NCI-H2107 (cell line): ENCODE data around the gene MCEMP1.

Source experiments
- DNase-seq: peaks from one replicate; lab custom pipeline; 2025; lab: John Stamatoyannopoulos, UW

The MCEMP1 gene

DNA sequence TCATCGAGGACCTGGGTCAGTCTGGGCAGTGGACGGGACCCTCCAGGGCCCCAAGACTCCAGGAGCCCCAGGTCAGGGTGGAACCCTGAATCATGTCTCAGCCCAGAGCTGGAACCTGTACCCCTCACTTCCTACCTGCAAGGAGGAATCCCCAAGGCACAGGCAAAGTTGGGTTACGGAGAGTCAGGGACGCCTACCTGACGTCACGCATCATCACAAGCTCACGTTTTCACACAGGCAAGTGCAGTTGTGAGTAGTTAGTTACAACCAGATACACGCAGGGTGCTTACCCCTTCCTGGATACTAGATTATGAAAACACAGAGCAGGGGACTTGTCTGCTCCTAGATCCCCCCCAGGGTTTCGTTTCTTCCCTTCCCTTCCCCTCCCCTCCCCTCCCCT, 6.1 kb upstream of the MCEMP1 start:
- no peak for DNase-seq

DNA sequence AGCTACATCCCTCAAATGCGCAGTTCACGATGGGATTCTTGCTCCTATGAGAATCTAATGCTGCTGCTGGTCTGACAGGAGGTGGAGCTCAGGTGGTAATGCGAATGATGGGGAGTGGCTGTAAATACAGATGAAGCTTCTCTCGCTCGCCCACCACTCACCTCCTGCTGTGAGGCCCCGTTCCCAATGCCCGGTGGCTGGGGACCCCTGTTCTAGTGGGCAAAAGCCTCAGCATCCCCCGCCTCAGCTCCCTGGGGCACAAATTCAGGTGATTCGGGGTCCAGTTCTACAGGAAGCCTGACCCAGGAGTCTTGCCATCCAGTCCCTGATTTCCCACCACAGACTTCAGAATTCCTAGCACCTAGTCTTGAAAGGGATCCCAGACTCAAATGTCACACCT, 4.4 kb upstream of the MCEMP1 start:
- DNase-seq: no peak

DNA sequence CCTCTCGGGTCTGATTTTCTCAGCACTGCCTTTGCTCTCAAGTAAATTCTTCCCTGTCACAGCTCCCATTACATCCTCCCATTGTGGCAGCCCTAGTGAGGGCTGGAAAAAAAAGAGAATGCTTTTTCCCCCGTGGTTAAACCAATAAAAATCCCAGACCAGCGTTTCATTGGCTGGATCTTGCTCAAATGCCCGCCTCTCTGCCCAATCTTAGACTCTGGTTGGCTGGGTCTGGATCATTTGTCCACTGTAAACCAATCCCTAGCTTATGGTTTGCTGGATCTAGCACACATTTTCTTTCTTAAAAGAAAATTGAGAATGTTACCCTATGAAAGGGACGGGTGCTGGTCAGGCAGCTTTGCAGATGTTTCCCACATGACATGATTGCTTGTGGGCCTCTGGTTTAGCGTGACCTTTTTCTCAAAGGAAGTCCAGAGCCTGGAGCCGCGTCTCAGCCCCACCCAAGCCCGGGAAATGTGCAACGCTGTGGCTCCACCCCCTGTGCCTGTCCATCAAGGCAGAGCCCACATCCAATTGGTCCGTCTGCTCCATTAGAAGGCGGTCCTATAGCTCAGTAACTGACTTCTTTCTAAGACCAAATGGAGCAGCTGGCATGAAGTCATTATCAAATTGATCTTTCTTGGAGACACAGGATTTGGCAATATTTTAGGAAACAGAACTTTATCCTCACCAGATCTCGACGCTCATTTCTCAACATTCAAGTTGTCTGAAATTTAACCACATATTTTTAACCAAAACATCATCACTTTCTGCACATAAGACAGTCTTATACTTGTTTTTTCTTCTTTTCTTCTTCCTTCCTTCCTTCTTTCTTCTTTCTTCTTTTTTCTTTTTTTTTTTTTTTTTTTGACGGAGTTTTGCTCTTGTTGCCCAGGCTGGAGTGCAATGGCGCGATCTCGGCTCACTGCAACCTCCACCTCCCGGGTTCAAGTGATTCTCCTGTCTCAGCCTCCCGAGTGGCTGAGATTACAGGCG, 2.6 kb upstream of the MCEMP1 start:
- no peak for DNase-seq

DNA sequence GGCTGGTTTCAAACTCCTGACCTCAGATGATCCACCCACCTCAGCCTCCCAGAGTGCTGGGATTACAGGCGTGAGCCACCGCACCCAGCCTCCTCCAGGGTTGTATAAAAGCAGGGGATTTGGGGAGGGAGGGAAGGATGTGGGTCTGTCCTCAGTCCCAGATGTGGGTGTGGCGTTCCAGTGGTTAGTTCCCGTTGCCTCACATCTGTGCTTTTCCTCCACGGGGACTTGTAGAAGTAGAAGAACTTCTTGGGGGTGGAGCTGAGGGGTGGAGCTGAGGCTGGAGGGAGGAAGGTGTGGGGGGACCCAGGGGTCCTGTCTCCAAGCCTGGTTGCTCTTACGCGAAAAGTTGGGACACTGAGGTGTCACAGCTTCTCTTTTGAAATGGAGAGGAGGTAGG, 514 bp upstream of the MCEMP1 start:
- no peak for DNase-seq

DNA sequence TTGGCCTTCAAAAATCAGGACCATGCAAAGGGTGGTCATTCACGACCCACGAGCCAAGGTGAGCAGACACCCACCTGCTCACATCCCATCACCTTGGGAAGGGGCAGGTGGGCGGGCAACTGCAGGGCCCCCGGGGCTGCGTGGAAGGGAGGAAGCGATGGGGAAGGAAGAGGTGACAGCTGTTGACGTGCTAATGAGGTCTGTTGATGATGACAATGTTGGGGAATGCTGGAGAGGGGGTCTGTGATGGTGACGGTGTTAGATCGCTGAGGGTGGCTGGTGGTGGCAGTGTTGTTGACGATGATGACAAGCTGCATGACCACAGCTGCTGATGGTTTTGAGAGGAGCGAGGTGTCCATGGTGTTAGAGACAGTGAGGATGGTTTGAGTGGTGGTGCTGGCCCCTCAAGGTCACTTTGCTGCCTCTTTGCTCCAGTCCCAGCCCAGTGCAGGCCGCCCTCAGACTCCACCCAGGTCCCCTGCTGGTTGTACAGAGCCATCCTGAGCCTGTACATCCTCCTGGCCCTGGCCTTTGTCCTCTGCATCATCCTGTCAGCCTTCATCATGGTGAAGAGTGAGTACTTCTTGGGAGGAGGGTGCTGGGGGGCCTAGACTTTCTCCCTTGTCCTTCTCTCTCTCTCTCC, 900 bp downstream of the MCEMP1 start:
- DNase-seq: no peak

DNA sequence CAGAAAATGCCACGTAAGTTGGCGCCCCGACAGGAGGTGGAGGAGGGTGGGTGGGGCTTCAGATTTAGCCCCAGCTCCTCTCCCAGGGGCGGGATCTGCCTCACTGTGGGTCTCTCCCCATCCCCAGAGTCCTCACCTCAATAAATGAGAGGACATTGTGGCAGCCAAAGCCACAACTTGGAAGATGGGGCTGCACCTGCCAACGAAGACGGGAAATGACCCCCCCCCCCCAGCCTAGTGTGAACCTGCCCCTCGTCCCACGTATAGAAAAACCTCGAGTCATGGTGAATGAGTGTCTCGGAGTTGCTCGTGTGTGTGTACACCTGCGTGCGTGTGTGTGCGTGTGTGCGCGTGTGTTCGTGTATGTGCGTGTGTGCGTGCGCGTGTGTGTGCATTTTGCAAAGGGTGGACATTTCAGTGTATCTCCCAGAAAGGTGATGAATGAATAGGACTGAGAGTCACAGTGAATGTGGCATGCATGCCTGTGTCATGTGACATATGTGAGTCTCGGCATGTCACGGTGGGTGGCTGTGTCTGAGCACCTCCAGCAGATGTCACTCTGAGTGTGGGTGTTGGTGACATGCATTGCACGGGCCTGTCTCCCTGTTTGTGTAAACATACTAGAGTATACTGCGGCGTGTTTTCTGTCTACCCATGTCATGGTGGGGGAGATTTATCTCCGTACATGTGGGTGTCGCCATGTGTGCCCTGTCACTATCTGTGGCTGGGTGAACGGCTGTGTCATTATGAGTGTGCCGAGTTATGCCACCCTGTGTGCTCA, 2.3 kb downstream of the MCEMP1 start:
- no peak for DNase-seq

DNA sequence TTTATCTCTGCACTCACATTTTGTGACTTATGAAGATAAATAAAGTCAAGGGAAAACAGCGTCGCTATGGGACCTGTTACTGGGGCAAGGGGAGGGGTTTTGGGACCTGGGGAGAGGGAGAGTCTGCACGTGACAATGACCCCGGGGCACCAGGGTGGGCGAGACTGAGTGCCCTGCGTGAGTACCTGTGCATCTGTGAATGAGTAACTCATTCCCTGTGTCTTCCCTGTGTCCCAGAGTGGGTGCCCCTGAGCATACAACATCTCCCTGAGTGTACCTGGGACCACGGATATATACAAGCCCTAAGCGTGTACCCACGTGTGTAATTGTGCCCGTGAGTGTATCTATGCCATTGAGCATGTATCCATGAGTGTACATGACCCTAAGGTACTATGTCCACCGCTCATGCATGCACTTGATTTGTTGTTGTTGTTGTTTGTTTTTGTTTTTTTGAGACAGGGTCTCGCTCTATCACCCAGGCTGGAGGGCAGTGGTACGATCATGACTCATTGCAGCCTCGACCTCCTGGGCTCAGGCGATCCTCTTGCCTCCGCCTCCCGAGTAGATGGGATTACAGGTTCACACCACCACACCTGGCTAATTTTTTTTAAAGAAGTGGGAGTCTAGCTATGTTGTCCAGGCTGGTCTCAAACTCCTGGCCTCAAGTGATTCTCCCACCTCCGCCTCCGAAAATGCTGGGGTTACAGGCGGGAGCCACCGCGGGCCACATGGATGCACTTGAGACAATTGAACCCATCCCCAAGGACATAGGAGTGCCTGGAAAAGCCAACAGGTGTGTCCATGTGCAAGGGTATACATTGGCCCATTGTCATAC, 3.1 kb downstream of the MCEMP1 start:
- no peak for DNase-seq

DNA sequence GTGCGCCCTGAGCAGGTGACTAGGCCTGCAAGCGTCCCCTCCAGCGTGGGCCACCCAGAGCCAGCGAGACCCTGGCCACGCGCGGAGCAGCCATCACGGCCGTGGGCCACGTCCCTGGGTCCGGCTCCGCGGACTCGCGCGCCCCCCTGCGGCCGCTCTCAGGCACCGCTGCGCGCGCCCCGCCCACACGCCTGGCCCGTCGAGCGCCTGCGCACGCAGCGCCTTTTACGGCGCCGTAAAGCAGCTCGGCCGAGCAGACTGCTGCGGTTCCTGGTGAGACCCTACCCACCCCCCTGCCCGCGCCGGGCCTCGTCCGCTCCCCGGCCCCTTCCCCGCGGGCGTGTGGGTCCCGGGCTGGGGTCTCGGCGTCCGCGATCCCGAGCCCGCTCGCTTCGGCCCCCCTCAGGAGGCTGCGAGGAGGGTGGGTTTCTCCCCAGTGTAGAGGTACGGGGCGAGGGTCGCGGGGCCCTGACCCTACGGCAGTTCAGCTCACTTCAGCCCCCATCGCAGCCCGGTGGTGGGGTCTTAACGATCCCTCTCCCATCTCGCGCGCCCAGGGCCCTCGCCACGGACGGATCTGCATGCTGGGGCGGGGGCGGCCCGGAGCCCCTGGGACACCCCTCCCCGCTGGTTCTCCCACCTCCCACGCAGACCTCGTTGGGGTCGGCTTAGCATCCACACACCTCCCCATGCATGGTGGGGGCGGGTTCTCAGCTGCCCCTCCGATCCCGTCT, 3.9 kb downstream of the MCEMP1 start, which contains the start of gene TRAPPC5:
TSS of gene TRAPPC5 (plus strand) at position 228 of the 734 bp plus-strand sequence. CDS start 1,421 bp downstream, outside the sequence.
- peak; percentile 77 for DNase-seq

DNA sequence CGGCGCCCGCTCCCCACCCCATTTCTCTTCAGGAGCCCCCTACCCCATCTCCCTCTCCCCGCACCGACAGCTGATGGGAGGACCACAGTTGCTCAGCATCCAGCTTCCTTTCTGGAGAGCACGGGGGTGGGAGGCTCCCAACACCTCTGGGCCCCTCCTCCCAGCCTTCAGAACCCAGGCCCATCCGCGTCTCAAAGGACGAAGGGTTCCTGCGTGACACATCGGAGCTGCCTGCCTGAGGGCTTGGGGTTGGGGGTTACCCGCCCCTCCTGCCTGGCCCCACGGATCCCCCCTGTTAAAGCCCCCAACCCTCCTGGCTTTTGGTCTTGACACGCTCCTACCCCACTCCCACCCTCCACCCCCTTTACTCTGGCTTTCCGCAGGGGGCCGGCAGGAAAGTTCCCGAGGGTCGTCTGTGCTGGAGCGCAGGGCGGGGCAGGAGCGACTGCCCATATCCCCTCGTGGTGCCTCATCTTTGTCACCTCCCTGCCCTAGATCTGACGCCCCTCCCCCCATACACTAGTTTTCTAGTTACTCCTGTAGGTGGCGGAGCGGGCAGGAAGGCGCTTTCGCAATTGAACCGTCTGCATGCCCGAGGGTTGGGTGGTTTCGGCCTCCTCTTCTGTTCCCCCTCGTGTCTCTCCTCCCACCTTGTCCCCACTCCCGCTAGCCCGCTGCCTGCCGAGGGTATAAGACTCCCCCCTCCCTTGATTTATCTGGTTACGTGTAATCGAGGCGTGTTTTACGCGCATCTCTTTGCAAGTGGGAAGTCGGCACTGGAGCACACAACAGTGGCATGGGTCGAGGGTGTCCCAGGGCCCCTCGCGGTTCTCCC, 4.7 kb downstream of the MCEMP1 start:
- DNase-seq: no peak

DNA sequence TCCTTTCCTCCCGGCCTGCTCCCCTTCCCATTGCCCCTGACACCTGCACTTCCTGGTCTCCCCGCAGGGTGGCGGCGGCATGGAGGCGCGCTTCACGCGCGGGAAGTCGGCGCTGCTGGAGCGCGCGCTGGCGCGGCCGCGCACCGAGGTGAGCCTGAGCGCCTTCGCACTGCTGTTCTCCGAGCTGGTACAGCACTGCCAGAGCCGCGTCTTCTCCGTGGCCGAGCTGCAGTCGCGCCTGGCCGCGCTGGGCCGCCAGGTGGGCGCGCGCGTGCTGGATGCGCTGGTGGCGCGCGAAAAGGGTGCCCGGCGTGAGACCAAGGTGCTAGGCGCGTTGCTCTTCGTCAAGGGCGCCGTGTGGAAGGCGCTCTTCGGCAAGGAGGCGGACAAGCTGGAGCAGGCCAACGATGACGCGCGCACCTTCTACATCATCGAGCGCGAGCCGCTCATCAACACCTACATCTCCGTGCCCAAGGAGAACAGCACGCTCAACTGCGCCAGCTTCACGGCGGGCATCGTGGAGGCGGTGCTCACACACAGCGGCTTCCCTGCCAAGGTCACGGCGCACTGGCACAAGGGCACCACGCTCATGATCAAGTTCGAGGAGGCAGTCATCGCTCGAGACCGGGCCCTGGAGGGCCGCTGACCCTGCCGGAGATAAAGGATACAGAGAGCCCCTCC, 5.4 kb downstream of the MCEMP1 start:
- no peak for DNase-seq

DNA sequence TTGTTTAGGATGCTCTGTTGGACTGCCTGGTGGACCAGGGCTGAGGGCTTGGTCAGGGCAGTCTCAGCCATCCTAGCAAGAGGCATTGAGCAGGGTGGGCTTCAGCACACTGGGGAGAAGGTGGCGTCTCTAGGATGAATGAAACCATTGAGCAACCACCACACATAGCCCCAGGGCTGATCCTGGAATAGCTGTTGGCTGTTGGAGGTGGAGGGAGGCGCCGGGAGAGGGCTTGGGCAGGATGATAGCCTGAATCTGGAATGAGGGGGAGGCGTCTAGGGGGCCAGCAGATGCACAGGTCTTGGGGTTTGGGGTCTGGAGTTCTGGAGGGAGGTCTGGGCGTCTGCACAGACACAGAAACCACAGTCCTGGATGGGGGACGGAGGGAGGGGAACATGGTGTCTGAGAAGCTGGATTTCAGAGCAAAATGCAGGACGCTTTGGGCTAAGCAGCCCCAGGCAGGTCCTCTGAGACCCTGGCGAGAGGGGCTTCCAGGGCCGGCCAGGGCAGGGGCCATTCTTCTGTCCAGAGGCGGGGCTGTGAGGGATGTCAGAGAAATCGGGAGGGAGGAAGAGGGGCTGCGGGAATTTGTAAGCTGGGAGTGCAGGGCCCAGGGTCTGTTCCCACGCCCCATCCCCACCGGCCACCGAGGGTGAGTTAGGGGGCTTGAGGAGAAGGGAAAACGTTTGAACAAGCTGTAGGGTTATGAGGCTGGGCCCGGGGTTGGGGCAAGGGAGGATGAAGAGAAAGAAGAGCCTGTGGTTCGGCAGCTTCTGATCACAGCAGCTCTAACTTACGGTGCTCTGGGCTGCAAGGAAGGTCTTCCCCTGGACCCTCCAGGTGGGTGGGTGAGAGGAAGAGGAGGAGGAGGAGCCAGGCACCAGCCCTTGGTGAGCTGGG, 8.9 kb downstream of the MCEMP1 start:
- DNase-seq: no peak

DNA sequence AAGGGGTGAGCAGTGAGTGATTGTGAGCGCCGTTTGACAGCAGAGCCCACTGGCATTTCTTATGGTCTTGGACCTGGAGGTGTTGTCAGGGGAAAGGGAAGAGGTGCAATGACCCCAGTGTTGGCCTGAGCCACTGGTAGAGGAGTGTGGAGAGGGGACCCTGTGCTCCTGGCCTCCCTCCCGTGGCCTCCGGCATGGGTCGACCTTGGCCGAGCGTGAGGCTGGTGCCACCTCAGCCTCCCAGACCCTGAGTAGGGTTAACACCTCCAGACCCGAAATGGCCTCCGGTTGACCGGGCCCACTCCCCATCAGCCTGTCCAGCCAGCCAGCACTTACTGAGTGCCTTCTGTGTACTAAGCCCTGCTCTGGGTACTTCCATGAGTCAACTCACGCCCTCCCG, 10.3 kb downstream of the MCEMP1 start:
- DNase-seq: no peak

DNA sequence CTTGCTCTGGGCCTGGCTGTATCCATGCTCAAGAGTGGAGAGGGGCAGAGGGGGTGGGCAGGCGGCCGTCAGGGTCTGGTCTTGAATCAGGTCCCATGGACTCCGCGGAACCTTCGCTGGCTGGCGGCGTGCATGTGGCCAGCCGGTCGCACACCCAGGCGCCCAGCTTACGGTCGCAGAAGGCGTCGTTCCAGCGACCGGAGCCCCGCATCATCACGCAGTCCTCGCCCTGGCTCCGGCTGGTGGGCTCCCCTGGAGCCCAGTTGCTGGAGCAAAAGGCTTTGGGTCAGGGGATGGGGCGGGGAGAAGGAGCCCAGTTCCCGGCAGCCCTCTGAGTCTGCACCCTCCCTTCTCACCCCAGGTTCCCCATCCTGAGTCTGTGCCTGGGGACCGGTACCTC, 12.3 kb downstream of the MCEMP1 start:
- DNase-seq: no peak

DNA sequence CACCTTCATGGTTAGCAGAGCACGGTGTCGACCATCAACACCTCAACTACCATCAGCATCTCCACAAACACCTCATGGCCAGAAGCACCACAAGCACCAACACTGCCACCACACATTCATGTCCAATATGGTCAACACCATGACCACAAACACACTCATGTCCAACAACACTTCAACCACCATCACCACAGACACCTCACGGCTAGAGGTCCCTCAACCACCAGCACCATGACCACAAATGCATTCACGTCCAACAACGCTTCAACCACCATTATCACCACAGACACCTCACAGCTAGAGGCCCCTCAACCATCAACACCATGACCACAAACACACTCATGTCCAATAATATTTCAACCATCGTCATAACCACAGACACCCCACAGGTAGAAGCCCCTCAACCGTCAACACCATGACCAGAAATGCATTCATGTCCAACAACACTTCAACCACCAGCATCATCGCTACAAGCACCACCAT, 13.9 kb downstream of the MCEMP1 start:
- DNase-seq: no peak

DNA sequence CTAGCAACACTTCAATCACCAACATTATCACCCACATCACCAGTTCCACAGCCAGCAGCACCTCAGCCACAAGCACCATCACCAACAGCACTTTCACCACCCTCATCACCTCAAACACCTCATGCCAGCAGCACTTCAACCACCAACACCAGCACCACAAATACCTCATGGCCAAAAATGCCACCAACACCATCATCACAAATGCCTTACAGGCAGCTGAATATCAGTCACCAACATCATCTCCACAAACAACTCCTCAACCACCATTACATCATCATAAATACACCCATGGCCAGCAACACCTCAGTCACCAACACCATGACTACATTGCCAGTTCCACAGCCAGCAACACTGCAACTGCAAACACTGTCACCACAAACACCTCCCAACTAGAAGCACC, 14.6 kb downstream of the MCEMP1 start:
- DNase-seq: no peak

DNA sequence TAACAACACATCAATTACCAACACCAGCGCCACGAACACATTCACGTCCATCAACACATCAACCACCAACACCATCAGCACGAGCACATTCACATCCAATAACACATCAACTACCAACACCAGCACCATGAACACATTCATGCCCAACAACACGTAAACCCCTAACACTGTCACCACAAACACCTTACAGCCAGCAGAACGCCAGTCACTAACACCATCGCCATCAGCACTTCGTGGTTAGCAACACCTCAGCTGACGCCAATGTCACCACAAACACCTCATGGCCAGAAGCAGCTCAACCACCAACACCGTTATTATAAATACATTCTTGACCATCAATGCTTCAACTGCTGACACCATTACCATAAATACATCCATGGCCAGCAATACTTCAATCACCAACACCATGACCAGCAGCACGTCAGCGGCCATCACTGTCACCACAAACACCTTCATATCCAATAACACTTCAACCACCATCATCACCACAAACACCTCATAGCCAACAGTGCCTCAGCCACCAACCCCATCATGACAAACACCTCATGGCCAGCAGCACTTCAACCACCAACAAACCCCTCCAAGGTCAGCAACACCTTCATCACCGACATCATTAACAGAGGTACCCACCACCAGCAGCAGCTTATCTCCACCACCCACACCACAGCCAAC, 15.7 kb downstream of the MCEMP1 start:
- DNase-seq: no peak

DNA sequence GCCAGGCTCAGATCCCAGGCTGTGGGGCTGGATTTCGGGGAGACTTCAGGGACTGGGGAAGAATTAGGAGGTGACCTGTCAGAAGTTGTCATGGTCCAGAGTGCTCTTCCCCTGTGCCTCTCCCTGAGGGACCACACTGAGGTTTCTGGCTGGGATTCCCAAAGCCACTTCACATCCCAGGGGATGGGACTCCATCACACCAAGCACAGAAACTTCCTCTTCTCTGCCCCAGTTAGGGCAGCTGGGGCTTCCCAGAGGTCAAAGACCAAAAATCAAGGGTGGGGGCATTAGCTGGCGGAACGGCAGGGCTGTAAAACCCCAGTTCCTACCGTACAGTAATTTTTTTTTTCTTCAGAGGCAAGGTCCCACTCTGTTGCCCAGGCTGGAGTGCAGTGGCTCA, 17.6 kb downstream of the MCEMP1 start:
- DNase-seq: no peak
